DOHH2 (cell line): ENCODE data around the gene MAML1.

Experiments
- EZH2phosphoT487 ChIP-seq: fragments of 200-600 bp; sonication (generic); IDR thresholded peaks from 2 replicates; pipeline ENCODE4 v1.6.1; 2017; ENCODE audit warnings: borderline replicate concordance, mild to moderate bottlenecking, antibody characterized with exemption, low read length, moderate library complexity, mixed read lengths
- TF ChIP-seq, protein P1 (sequence below): fragments of 200-600 bp; sonication (generic); IDR thresholded peaks from one replicate; pipeline ENCODE4 v1.5.1; 2014; ENCODE audit warnings: antibody characterized with exemption, mild to moderate bottlenecking, low read depth, low read length; ENCODE audit not compliant: poor library complexity, severe bottlenecking

DNA sequence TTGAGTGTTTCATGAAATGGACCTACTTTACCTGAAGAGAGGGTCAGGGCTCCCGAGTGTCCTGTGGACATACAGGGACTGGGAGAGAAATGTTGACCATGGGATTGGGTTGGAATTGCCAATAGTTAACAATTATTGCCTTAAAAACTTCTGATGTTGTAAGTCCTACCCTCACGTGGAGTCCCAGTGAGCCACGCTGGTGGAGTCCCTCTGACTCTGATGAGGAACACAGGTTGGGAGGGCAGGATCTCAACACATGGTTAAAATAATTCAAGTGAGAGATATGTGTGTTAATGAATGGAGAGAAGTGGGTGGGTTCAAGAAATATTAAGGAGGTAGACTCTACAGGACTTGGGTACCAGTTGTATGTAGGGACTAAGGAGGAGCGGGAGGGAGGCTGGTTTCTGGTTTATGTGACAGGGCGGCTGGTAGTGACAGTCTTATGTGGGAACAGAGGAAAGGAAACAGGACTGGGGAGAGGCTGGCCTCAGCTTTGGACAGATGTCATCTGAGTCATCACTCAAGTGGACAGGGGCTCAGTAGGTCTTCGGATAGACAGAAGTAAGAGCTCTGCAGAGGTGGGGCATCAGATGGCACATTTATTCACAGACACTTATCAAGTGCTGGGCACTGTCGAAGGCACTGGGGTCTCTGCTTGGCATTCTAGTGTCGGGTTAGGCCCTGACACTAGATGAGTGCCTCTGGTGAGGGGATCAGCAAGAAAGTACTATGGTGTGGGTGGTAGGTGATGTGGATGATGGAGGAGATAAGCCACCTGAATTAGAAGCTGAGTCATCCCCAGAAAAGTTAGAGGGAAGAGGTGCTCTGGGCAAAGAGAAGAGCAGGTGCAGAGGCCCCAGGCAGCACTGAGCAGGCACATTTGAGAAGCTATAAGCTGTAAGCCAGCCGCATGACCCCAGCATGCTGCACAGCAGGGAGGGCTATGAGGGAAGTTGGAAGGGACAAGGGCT, 27.2 kb downstream of the MAML1 start:
- TF ChIP-seq, protein P1, sequence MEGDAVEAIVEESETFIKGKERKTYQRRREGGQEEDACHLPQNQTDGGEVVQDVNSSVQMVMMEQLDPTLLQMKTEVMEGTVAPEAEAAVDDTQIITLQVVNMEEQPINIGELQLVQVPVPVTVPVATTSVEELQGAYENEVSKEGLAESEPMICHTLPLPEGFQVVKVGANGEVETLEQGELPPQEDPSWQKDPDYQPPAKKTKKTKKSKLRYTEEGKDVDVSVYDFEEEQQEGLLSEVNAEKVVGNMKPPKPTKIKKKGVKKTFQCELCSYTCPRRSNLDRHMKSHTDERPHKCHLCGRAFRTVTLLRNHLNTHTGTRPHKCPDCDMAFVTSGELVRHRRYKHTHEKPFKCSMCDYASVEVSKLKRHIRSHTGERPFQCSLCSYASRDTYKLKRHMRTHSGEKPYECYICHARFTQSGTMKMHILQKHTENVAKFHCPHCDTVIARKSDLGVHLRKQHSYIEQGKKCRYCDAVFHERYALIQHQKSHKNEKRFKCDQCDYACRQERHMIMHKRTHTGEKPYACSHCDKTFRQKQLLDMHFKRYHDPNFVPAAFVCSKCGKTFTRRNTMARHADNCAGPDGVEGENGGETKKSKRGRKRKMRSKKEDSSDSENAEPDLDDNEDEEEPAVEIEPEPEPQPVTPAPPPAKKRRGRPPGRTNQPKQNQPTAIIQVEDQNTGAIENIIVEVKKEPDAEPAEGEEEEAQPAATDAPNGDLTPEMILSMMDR = no peak
- TF ChIP-seq EZH2phosphoT487 = no peak
